Esophagus (tissue), 2 donors: ENCODE measurements around the gene PLCXD3. TPM values are rescaled to one million over a fixed set of nuclear protein-coding genes. Genes with fewer than 3 reads are reported as not detected.

Source experiments
- H3K27ac ChIP-seq, 2 donors: one replicate each; pipeline ENCODE4 v1.5.1; 2013; ENCODE audit warnings: low read depth in 2 of 2, mild to moderate bottlenecking in 2 of 2, inconsistent platforms in 1 of 2, low read length in 1 of 2, moderate library complexity in 1 of 2
- H3K27me3 ChIP-seq, 2 donors: one replicate each; pipeline ENCODE4 v1.6.1; 2013; ENCODE audit warnings: low read length in 2 of 2, control low read depth in 1 of 2, mild to moderate bottlenecking in 1 of 2; ENCODE audit not compliant: insufficient read depth in 2 of 2, control insufficient read depth in 1 of 2
- H3K36me3 ChIP-seq, 2 donors: one replicate each; pipeline ENCODE4 v1.6.1; 2013; ENCODE audit warnings: low read length in 1 of 2; ENCODE audit not compliant: control insufficient read depth in 2 of 2, insufficient read depth in 2 of 2
- H3K4me1 ChIP-seq, 2 donors: one replicate each; pipeline ENCODE4 v1.6.1; 2013; ENCODE audit warnings: low read length in 1 of 2; ENCODE audit not compliant: control insufficient read depth in 2 of 2, insufficient read depth in 2 of 2
- H3K4me3 ChIP-seq, 2 donors: one replicate each; pipeline ENCODE4 v1.5.1; 2013; ENCODE audit warnings: low read length in 2 of 2, mild to moderate bottlenecking in 2 of 2, low read depth in 1 of 2, moderate library complexity in 1 of 2
- H3K9me3 ChIP-seq, 2 donors: one replicate each; pipeline ENCODE4 v1.6.1; 2013; ENCODE audit warnings: mild to moderate bottlenecking in 2 of 2, low read depth in 1 of 2, low read length in 1 of 2, moderate library complexity in 1 of 2; ENCODE audit not compliant: control insufficient read depth in 2 of 2, insufficient read depth in 1 of 2
- WGBS, 2 donors: extraction: QIAGEN DNeasy Blood & Tissue Kit; methylation state at CpG; one replicate each; pipeline ENCODE4 v1.1.7; 2013; 5-methylcytosine and 5-hydroxymethylcytosine counted together
- polyA plus RNA-seq, 2 donors: library from polyadenylated mRNA; stranded (reverse); fragments of 200-250 nt; gene quantifications; one replicate each; pipeline ENCODE4 v1.2.3, GENCODE V29; 2013
- donor health status: healthy with polysubstance abuse.
- donor health status: Bipolar disorder and iron deficiency.

PLCXD3 gene
- polyA plus RNA-seq, result under 1 TPM; 0.10 to 0.19 TPM

- H3K4me3 ChIP-seq, result peak within 1 kb of the TSS; percentile 28 to 37
- peaks cover 4% of the 10 kb centered on the region in 2 donors for H3K27me3 ChIP-seq
- H3K27ac ChIP-seq, result no peak within 1 kb of the TSS
- WGBS, 2 donors, result 1 to 3% methylated on average over 41 of the region's 41 CpGs
- peaks cover 0 to 2% of the 10 kb centered on the region in 2 donors for H3K9me3 ChIP-seq
- peaks cover 0 to 7% of the 10 kb centered on the region in 2 donors for H3K4me1 ChIP-seq
- no peaks in the 10 kb centered on the region for H3K36me3 ChIP-seq
These were observed at the start of gene PLCXD3 for GRCh38 chr5:41510176-41510831. Gene PLCXD3, minus strand, starts transcription at chr5:41510601. Its CDS starts 75 bp downstream, at chr5:41510526.

DNA sequence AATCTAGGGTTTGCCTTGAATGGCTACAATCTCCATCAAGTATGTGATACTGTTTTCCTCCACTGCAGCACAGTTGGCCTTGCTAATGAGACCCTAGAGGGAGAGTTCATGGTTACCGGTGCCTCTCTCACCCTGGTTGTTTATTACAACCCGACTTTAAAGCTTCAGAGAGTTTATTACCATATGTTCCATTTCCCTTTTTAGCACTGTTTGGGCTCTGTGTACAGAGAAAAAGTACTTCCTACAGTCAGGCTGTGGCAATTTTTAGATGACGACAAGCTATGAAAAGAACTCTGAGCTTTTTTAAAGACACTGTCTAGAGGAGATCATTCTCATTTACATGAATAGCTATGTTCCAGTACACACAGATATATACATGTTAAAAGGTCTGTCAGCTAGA is 48.8 kb upstream of the PLCXD3 start:
- H3K27me3 ChIP-seq, result no peaks in the 10 kb centered on the region
- no peak overlapping the region for H3K4me3 ChIP-seq
- no peaks in the 10 kb centered on the region for H3K36me3 ChIP-seq
- H3K4me1 ChIP-seq, result no peaks in the 10 kb centered on the region
- no peak overlapping the region for H3K27ac ChIP-seq
- peaks cover 0 to 2% of the 10 kb centered on the region in 2 donors for H3K9me3 ChIP-seq
- WGBS, 2 donors, result 41 to 46% methylated on average over 3 of the region's 3 CpGs

GRCh38 chr5:41558295-41558694 is 47.9 kb upstream of the PLCXD3 start:
- WGBS, 2 donors, result 53 to 74% methylated on average over 1 of the region's 1 CpG
- Histone ChIP-seq H3K4me1 (no peaks in the 10 kb centered on the region), H3K36me3 (no peaks in the 10 kb centered on the region), H3K4me3 (no peak overlapping the region), H3K9me3 (peaks cover 0 to 2% of the 10 kb centered on the region in 2 donors), H3K27ac (no peak overlapping the region), H3K27me3 (no peaks in the 10 kb centered on the region)

GRCh38 chr5:41547991-41548390 is 37.6 kb upstream of the PLCXD3 start:
- Histone ChIP-seq H3K9me3 (no peaks in the 10 kb centered on the region), H3K36me3 (no peaks in the 10 kb centered on the region), H3K4me3 (no peak overlapping the region), H3K27ac (no peak overlapping the region), H3K27me3 (no peaks in the 10 kb centered on the region), H3K4me1 (no peaks in the 10 kb centered on the region)
- 56 to 61% methylated on average over 1 of the region's 1 CpG for WGBS, 2 donors

- Histone ChIP-seq H3K36me3 (no peaks in the 10 kb centered on the region), H3K4me3 (no peak overlapping the region), H3K4me1 (no peaks in the 10 kb centered on the region), H3K27me3 (no peaks in the 10 kb centered on the region), H3K27ac (no peak overlapping the region), H3K9me3 (peaks cover 4 to 5% of the 10 kb centered on the region in 2 donors)
These were observed 31.8 kb upstream of the PLCXD3 start for GRCh38 chr5:41542183-41542582.

GRCh38 chr5:41539454-41539853 is 29.1 kb upstream of the PLCXD3 start:
- WGBS, 2 donors, result 69 to 77% methylated on average over 2 of the region's 2 CpGs
- Histone ChIP-seq H3K27me3 (no peaks in the 10 kb centered on the region), H3K9me3 (peaks cover 4 to 5% of the 10 kb centered on the region in 2 donors), H3K4me3 (no peak overlapping the region), H3K36me3 (no peaks in the 10 kb centered on the region), H3K27ac (no peak overlapping the region), H3K4me1 (no peaks in the 10 kb centered on the region)

DNA sequence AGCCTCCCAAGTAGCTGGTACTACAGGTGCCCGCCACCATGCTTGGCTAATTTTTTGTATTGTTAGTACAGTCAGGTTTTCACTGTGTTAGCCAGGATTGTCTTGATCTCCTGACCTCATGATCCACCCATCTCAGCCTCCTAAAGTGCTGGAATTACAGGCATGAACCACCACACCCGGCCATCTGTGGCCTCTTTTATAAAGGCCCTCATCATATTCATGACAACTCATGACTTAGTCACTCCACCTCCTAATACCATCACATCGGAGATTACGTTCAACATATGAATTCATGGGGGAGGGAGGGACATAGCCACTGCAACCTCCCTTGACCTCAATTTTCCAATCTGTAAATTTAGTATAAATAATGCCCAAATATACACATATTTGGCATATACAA is 27.2 kb upstream of the PLCXD3 start:
- no peak overlapping the region for H3K4me3 ChIP-seq
- no peak overlapping the region for H3K27ac ChIP-seq
- H3K9me3 ChIP-seq, result peaks cover 4 to 5% of the 10 kb centered on the region in 2 donors
- no peaks in the 10 kb centered on the region for H3K27me3 ChIP-seq
- H3K4me1 ChIP-seq, result no peaks in the 10 kb centered on the region
- WGBS, 2 donors, result 84 to 89% methylated on average over 4 of the region's 4 CpGs
- H3K36me3 ChIP-seq, result no peaks in the 10 kb centered on the region

DNA sequence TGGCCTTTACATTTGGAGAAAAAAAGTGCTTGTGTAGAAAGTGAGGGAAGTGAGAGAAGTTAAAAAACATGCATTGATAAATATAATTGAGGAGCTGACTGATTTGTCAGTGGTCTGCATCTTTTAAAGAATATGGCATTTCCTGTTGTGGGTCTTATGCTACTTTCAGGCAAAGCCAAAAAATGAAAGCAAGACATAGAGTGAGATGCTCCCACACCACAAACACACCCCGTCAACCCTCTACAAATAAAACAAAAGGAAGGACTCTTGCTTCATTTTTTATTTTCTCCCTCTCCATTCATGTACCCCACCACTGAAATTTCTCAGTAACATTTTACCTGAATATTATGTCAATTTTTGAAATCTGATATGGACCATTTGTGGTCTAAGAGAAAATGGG is 22.1 kb upstream of the PLCXD3 start:
- H3K4me3 ChIP-seq, result no peak overlapping the region
- H3K4me1 ChIP-seq, result no peaks in the 10 kb centered on the region
- H3K27ac ChIP-seq, result no peak overlapping the region
- no peaks in the 10 kb centered on the region for H3K9me3 ChIP-seq
- WGBS, 2 donors, result 62 to 85% methylated on average over 1 of the region's 1 CpG
- no peaks in the 10 kb centered on the region for H3K36me3 ChIP-seq
- no peaks in the 10 kb centered on the region for H3K27me3 ChIP-seq

DNA sequence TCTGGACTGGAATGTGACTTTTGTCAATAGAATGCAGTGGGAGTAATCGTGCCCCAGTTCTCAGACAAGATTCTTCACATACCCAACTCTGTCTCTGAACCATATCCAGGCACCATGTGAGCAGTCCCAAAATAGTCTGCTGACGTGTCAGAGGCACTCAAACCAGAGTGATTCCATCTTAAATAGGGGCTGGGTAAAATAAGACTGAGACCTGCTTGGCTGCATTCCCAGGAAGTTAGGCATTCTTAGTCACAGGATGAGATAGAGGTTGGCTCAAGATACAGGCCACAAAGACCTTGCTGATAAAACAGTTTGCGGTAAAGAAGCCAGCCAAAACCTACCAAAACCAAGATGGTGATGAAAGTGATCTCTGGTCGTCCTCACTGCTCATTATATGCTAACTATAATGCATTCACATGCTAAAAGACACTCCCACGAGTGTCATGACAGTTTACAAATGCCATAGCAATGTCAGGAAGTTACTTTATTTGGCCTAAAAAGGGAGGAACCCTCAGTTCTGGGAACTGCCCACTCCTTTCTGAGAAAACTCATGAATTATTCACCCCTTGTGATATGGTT is 16.9 kb upstream of the PLCXD3 start:
- no peak overlapping the region for H3K4me3 ChIP-seq
- H3K4me1 ChIP-seq, result no peaks in the 10 kb centered on the region
- H3K36me3 ChIP-seq, result no peaks in the 10 kb centered on the region
- WGBS, 2 donors, result 35 to 36% methylated on average over 5 of the region's 5 CpGs
- no peaks in the 10 kb centered on the region for H3K27me3 ChIP-seq
- H3K9me3 ChIP-seq, result no peaks in the 10 kb centered on the region
- no peak overlapping the region for H3K27ac ChIP-seq

DNA sequence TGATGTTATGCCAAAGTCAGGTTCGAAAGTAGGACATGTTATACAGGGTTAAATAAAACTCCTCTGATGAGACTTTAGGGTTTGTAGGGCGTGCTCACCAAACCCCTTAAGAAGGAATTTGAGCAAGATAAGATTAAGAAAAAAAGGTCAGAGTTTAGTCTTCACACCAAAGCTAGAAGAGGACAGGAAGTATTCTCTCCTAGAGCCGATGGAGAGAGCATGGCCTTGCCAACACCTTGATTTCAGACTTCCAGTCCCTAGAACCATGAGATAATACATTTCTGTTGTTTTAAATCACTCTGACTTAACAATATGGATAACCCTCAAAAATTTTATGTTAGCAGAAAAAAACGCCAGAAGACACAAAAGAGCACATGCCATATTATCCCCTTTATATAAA is 16.3 kb upstream of the PLCXD3 start:
- Histone ChIP-seq H3K9me3 (no peaks in the 10 kb centered on the region), H3K36me3 (no peaks in the 10 kb centered on the region), H3K4me1 (no peaks in the 10 kb centered on the region), H3K27ac (no peak overlapping the region), H3K4me3 (no peak overlapping the region), H3K27me3 (no peaks in the 10 kb centered on the region)
- 49% methylated on average over 4 of the region's 4 CpGs for WGBS, 2 donors
